ENCODE data around the gene MAPKAP1.

The MAPKAP1 gene

GRCh38 chr9:125538092-125538473 lies 168.9 kb downstream of the MAPKAP1 start:
- no peak for DNase-seq (ENCODE audit: low read depth in 4 of 4, low spot score in 1 of 4)

- DNase-seq (ENCODE audit: low read depth in 4 of 4, low spot score in 1 of 4): no peak
Observed at GRCh38 chr9:125537442-125538091, 169.4 kb downstream of the MAPKAP1 start.

- no peak for DNase-seq (ENCODE audit: low read depth in 4 of 4, low spot score in 1 of 4)
Observed at GRCh38 chr9:125536776-125537175, 170.2 kb downstream of the MAPKAP1 start.

GRCh38 chr9:125536167-125536772 lies 170.7 kb downstream of the MAPKAP1 start:
- DNase-seq (ENCODE audit: low read depth in 4 of 4, low spot score in 1 of 4): no peak

- no peak for DNase-seq (ENCODE audit: low read depth in 4 of 4, low spot score in 1 of 4)
Observed at GRCh38 chr9:125534971-125535701, 171.9 kb downstream of the MAPKAP1 start.

GRCh38 chr9:125532812-125533594 lies 174.0 kb downstream of the MAPKAP1 start:
- no peak for DNase-seq (ENCODE audit: low read depth in 4 of 4, low spot score in 1 of 4)

- no peak for DNase-seq (ENCODE audit: low read depth in 4 of 4, low spot score in 1 of 4)
Observed at GRCh38 chr9:125532412-125532811, 174.6 kb downstream of the MAPKAP1 start.

- no peak for DNase-seq (ENCODE audit: low read depth in 4 of 4, low spot score in 1 of 4)
Observed at GRCh38 chr9:125529589-125530515, 177.2 kb downstream of the MAPKAP1 start.

GRCh38 chr9:125529107-125529506 lies 177.9 kb downstream of the MAPKAP1 start:
- no peak for DNase-seq (ENCODE audit: low read depth in 4 of 4, low spot score in 1 of 4)

- no peak for DNase-seq (ENCODE audit: low read depth in 4 of 4, low spot score in 1 of 4)
Observed at GRCh38 chr9:125527471-125528002, 179.5 kb downstream of the MAPKAP1 start.

- no peak for DNase-seq (ENCODE audit: low read depth in 4 of 4, low spot score in 1 of 4)
Observed at GRCh38 chr9:125525921-125526631, 180.9 kb downstream of the MAPKAP1 start.

- no peak for DNase-seq (ENCODE audit: low read depth in 4 of 4, low spot score in 1 of 4)
Observed at GRCh38 chr9:125524583-125525355, 182.2 kb downstream of the MAPKAP1 start.

- no peak for DNase-seq (ENCODE audit: low read depth in 4 of 4, low spot score in 1 of 4)
Observed at GRCh38 chr9:125523681-125524080, 183.3 kb downstream of the MAPKAP1 start.

- DNase-seq (ENCODE audit: low read depth in 4 of 4, low spot score in 1 of 4): no peak
Observed at GRCh38 chr9:125522328-125522725, 184.7 kb downstream of the MAPKAP1 start.

- peak in 2 of 4 experiments; percentile 8 to 16 for DNase-seq (ENCODE audit: low read depth in 4 of 4, low spot score in 1 of 4)
Observed at GRCh38 chr9:125521462-125522327, 185.3 kb downstream of the MAPKAP1 start.

- DNase-seq (ENCODE audit: low read depth in 4 of 4, low spot score in 1 of 4): no peak
Observed at GRCh38 chr9:125519734-125520133, 187.3 kb downstream of the MAPKAP1 start.

- no peak for DNase-seq (ENCODE audit: low read depth in 4 of 4, low spot score in 1 of 4)
Observed at GRCh38 chr9:125517577-125517976, 189.4 kb downstream of the MAPKAP1 start.

All from stimulated activated CD4-positive, alpha-beta T cell treated with anti-CD3 and anti-CD28 coated beads, Interleukin-1b, Interleukin-23, amount 100 ng/mL, for 24 hours (primary cell).